Body of pancreas (tissue), 4 donors: ENCODE data around the gene PROM2. TPM values are rescaled to one million over a fixed set of nuclear protein-coding genes. Genes with fewer than 3 reads are reported as not detected.

ENCODE experiments used
- ATAC-seq: fragments of 150-250 bp; one replicate; pipeline ENCODE4 v1.9.1; 2016
- DNase-seq, 4 donors: peaks; one replicate each; pipeline ENCODE4 v3.0.0-alpha.2; 2019
- H3K27ac ChIP-seq, 4 donors: fragments of 200-600 bp; sonication (generic); 1 replicate in 3 of 4; 2 replicates in 1 of 4; pipeline versions ENCODE4 v1.5.1 to v1.6.1; 2016 to 2019; ENCODE audit warnings: mild to moderate bottlenecking in 1 of 4, mixed read lengths in 1 of 4, moderate library complexity in 1 of 4
- H3K27me3 ChIP-seq, 2 donors: fragments of 200-600 bp; sonication (generic); one replicate each; pipeline ENCODE4 v1.6.0; 2016; ENCODE audit warnings: mild to moderate bottlenecking in 1 of 2
- H3K36me3 ChIP-seq, 2 donors: fragments of 200-600 bp; sonication (generic); replicated peaks in 1 of 2; 2 replicates each; pipeline ENCODE4 v1.5.1; 2016; ENCODE audit warnings: low read depth in 2 of 2; ENCODE audit not compliant: insufficient read depth in 1 of 2
- H3K4me1 ChIP-seq: fragments of 200-600 bp; sonication (generic); one replicate; pipeline ENCODE4 v1.6.0; 2016
- H3K4me3 ChIP-seq, 2 donors: fragments of 200-600 bp; sonication (generic); 1 replicate in 1 of 2; 2 replicates in 1 of 2; pipeline ENCODE4 v1.5.1; 2016 to 2019
- H3K9me3 ChIP-seq, 3 donors: fragments of 200-600 bp; sonication (generic); 1 replicate in 2 of 3; 2 replicates in 1 of 3; pipeline ENCODE4 v1.5.1; 2016
- CTCF ChIP-seq, 7 experiments: fragments of 450-650 bp in 4 of 7; fragments of 200-600 bp in 3 of 7; sonication (generic) in 3 of 7; IDR thresholded peaks; one replicate each; pipeline ENCODE4 v1.5.1; 2016 to 2019; ENCODE audit warnings: antibody characterized with exemption in 7 of 7
- POLR2A ChIP-seq, 3 donors: fragments of 450-650 bp; IDR thresholded peaks; one replicate each; pipeline ENCODE4 v1.6.1; 2016; ENCODE audit warnings: antibody characterized with exemption in 3 of 3, mild to moderate bottlenecking in 2 of 3
- WGBS, 2 donors: methylation state at CpG; one replicate each; pipeline ENCODE4 v1.1.5; 2017; 5-methylcytosine and 5-hydroxymethylcytosine counted together
- intact Hi-C: fragments of 100-400 bp; cut with DNase I; formaldehyde crosslinking; loops from one replicate; pipeline ENCODE4 v1.15.1; 2023
- total RNA-seq, 2 donors: library from RNA; depleted of rRNA; stranded (reverse); fragments of >200 nt; gene quantifications; one replicate each; pipeline ENCODE4 v1.1.0, GENCODE V29; 2016

The PROM2 gene
- total RNA-seq, 2 donors from 2014 or later = 17.6 to 31.6 TPM

GRCh38 chr2:95272781-95273180 lies 1.5 kb upstream of the PROM2 start:
- DNase-seq (peak in 1 of 4 donors; percentile 5), ATAC-seq (no peak)
- intact Hi-C loops = no loop called here
- no peaks in the 10 kb centered on the region for H3K27me3 ChIP-seq
- no peaks in the 10 kb centered on the region for H3K9me3 ChIP-seq
- peak overlapping the region in 1 of 4 donors; percentile 23 for H3K27ac ChIP-seq
- peaks cover 49% of the 10 kb centered on the region for H3K4me1 ChIP-seq
- TF ChIP-seq CTCF (IDR thresholded peaks at IDR 0.05) (no peak), POLR2A (IDR thresholded peaks at IDR 0.05) (no peak)
- 83 to 100% methylated on average over 1 of the region's 1 CpG for WGBS, 2 donors
- H3K36me3 ChIP-seq = no peaks in the 10 kb centered on the region
- no peak overlapping the region for H3K4me3 ChIP-seq

GRCh38 chr2:95273566-95274290 lies 521 bp upstream of the PROM2 start:
- DNase-seq = peak in 1 of 4 donors; percentile 1
- H3K36me3 ChIP-seq = no peaks in the 10 kb centered on the region
- no peak overlapping the region for H3K4me3 ChIP-seq
- peaks cover 52% of the 10 kb centered on the region for H3K4me1 ChIP-seq
- intact Hi-C loops = no loop called here
- 80 to 92% methylated on average over 8 to 11 of the region's 11 CpGs for WGBS, 2 donors
- peak overlapping the region; percentile 68 to 84 (median 76) for H3K27ac ChIP-seq
- TF ChIP-seq POLR2A (IDR thresholded peaks at IDR 0.05) = no peak
- TF ChIP-seq CTCF (IDR thresholded peaks at IDR 0.05) = no peak
- H3K27me3 ChIP-seq = no peaks in the 10 kb centered on the region
- no peaks in the 10 kb centered on the region for H3K9me3 ChIP-seq
- no peak for ATAC-seq

- H3K9me3 ChIP-seq = no peaks in the 10 kb centered on the region
- H3K27ac ChIP-seq = peak overlapping the region; percentile 68 to 84 (median 76)
- no peaks in the 10 kb centered on the region for H3K27me3 ChIP-seq
- H3K4me1 ChIP-seq = peaks cover 52% of the 10 kb centered on the region
- TF ChIP-seq POLR2A (IDR thresholded peaks at IDR 0.05) = no peak
- no peak for TF ChIP-seq CTCF (IDR thresholded peaks at IDR 0.05)
- ATAC-seq = no peak
- no peak overlapping the region for H3K4me3 ChIP-seq
- H3K36me3 ChIP-seq = no peaks in the 10 kb centered on the region
- WGBS, 2 donors = 50 to 51% methylated on average over 1 to 4 of the region's 4 CpGs
- DNase-seq = peak in 3 of 4 donors; percentile 1 to 8 (median 7)
- intact Hi-C loops = no loop called here
Observed at GRCh38 chr2:95275151-95275515, 884 bp downstream of the PROM2 start.

- Histone ChIP-seq H3K9me3 (no peaks in the 10 kb centered on the region), H3K36me3 (no peaks in the 10 kb centered on the region), H3K27ac (peak overlapping the region in 3 of 4 donors; percentile 74 to 84 (median 79)), H3K4me3 (no peak overlapping the region), H3K4me1 (peaks cover 52% of the 10 kb centered on the region), H3K27me3 (no peaks in the 10 kb centered on the region)
- TF ChIP-seq CTCF (IDR thresholded peaks at IDR 0.05) (no peak), POLR2A (IDR thresholded peaks at IDR 0.05) (peak in 2 of 3 donors; percentile 22 to 32)
- peak; percentile 10 for ATAC-seq
- intact Hi-C loops = no loop called here
- WGBS, 2 donors = 74 to 84% methylated on average over 3 to 28 of the region's 28 CpGs
- DNase-seq = peak in 3 of 4 donors; percentile 20 to 52 (median 51)
Observed at GRCh38 chr2:95275601-95276243, 1.5 kb downstream of the PROM2 start.
